HCEC 1CT (cell line): Measurements from ENCODE around the gene OSBPL8.
A peak's percentile ranks its signal among the peaks of the same experiment; 100 is the strongest.
"Not testable (repeated sequence)": the region's sequence is repeated elsewhere in the genome, so short reads cannot be mapped to it uniquely, and the experiment has no call there.

Experiments
- DNase-seq: peaks from one replicate; pipeline ENCODE4 v3.0.0-alpha.2; 2017

The OSBPL8 gene

DNA sequence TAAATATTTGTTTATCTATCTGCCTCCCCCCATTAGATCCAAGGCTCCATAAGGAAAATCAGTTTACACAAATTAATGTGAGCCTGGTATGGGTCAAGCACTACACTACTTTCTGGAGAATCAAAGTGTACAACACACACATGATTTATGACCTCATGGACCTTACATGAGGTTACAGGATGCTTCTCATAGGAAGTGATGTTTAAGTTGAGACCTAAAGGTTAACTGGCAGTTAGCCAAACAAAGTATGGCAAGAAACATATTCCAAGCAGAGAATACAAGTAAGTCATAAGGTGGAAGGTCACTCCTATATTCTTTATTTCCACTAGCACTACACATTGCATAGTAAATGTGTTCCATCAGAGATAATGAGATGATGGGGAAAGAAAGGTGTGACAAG is 39.2 kb downstream of the OSBPL8 start:
- no peak for DNase-seq

DNA sequence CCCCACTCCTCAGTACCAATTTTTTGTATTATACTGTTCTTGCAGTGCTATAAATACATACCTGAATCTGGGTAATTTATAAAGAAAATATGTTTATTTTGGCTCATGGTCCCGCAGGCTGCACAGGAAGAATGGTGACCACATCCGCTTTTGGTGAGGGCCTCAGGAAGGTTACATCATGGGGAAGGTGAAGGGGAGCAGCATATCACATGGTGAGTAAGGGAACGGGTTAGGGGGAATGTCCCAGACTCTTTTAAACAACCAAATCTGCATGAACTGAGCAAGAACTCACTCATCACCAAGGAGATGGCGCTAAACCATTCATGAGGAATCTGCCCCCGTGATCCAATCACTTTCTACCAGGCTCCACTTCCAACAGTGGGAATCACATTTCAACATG is 40.0 kb downstream of the OSBPL8 start:
- DNase-seq, result no peak

DNA sequence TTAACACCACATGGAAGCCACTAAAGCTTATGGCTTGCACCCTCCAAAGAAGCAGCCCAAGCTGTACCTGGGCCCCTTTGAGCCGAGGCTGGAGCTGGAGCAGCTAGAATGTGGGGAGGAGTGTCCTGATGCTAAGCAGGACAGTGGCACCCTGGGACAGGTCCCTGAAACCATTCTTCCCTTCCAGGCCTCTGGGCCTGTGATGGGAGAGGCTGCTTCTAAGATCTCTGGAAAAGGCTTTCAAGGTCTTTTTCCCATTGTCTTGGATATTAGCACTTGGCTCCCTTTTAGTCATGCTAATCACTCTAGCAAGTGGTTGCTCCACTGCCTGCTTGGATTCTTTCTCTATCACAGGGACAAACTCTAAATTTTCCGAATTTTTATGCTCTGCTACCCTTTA is 40.9 kb downstream of the OSBPL8 start:
- DNase-seq, result no peak

DNA sequence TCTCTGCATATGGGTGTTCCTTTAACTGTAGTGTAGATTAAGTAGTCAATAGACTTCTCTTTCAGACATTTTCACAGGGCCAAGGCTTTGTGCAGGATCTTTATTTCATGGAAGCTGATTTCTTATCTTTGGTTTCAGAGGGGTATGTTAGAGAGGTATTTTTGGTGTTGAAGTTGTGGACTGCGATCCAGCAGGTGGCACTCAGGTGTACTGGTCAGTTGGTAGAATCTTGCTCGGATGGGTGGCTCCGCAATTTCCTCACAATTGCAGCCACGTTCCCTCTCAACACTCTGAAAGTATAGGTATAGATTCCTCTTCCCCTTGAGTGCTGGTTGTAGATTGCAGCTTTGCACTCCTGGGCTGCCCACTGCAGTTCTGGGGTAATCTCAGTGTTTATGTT is 44.3 kb downstream of the OSBPL8 start:
- DNase-seq, result no peak

DNA sequence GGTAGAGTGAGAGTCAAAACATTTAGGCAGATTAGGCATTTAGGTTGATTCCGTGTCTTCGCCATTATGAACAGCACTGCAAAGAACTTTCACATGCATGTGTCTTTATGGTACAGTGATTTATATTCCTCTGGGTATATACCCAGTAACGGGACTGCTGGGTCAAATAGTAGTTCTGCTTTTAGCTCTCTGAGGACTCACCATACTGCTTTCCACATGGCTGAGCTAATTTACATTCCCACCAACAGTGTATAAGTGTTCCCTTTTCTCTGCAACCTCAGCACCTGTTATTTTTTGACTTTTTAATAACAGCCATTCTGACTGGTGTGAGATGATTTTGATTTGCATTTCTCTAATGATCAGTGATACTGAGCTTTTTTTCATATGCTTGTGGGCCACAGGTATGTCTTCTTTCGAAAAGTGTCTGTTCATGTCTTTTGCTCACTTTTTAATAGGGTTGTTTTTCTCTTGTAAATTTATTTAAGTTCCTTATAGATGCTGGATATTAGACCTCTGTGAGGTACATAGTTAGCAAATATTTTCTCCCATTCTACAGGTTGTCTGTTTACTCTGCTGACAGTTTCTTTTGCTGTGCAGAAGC is 48.4 kb downstream of the OSBPL8 start:
- DNase-seq, result not testable (repeated sequence)

DNA sequence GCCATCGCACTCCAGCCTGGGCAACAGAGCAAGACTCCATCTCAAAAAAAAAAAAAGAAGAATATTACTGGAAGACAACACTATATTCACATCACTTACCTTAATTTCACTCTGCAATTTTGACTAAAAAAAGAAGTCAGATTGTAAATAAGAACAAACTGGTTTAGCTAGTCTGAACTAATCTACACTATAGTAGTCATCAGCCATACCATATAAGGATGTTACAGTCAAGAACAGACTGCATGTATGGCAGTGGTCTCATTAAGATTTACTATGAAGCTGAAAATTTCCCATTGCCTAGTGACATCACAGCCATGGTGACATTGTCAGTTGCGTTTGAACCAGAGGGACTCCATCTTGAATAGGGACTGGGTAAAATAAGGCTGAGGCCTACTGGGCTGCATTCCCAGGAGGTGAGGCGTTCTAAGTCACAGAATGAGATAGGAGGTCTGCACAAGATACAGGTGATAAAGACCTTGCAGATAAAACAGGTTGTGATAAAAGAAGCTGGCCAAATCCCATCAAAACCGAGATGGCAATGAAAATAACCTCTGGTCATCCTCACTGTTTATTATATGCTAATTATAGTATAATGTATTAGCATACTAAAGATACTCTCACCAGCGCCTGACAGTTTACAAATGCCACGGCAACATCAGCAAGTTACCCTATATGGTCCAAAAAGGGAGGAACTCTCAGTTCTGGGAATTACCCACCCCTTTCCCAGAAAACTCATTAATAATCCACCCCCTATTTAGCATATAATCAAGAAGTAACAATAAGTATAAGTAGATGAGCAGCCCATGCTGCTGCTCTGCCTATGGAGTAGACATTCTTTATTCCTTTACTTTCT is 51.2 kb downstream of the OSBPL8 start:
- DNase-seq, result no peak

DNA sequence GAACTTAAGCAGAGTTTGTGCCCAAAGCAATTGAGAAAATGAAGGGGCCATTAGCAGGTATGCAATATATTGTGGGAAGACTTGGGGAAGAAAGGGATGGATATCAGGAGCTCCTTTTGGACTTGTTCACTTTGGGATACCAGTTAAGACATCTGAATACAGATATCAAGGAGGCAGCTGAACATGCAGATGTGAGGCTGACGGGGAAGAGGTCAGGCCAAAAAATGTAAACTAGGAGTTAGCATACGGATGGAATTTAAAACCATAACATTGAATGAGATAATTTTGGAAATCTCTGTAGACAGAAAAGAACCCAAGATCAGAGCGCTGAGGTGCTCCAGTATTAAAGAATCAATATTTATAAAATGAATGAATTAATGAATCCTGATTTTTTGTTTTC is 53.4 kb downstream of the OSBPL8 start:
- DNase-seq, result no peak

DNA sequence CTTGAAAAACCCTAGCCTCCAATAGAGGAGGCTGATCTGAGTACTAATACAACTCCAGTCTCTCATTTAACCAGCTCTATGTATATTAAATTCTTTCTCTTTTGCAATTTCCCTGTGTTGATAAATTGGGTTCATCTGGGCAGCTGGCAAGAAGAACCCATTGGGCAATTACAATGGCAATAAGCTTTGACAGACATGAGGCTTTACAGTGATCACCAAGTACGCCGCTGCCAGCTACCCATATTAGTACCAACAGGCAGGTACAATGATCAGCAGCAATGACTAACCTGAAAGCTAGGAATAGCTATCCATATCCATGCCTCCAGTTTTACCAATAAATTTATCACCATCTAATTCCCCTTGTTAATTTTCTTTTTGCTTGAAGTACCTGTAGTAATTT is 54.5 kb downstream of the OSBPL8 start:
- no peak for DNase-seq

DNA sequence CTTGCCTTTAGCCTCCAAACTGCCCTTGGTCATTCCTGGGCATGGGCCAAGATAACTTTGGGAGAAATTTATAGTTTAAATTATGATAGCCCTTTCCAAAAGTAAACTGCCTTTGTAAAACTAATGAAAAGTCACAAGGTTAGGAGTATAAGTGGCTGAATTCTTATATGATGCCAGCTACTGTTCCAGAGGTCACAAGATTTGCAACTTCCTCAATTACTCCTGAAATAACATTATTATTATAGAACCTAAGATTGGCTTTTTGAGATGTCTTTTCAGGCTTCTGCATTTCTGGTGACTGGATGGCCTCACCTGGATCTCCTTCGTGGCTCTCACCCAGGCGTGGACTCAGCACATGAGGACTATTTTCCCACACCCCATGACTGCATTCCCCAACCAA is 55.0 kb downstream of the OSBPL8 start:
- no peak for DNase-seq

DNA sequence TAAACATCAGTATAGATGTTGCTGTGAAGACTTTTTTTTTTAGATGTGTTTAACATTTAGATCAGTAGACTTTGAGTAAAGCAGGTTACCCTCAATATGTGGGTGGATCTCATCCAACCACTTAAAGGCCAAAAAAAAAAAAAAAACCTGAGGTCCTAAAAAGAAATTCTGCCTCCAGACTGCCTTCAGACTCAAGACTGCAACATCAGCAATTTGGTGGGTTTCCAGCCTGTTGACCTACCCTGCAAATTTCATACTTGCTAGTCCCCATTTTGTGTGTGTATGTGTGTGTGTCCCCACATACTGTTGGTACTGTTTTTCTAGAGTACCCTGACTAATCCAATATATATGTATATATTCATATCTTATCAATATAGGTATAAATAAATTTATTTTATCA is 55.6 kb downstream of the OSBPL8 start:
- no peak for DNase-seq

DNA sequence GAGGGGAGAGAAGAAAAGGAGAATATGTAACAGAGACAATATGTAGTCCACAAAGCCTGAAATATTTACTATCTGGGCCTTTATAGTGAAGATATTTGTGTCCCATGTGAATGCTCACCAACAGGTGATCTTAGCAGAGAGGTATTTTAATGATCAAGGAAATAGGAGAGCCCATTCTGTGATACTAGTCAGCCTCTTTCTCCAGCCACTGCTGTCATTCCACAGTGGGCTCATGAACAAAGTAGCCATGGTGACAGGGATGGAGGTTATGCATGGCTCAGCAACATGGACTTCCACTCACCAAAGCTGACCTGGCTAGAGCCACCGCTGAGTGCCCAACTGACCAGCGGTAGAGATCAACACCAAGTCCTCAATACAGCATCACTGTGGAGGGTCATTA is 58.2 kb downstream of the OSBPL8 start:
- no peak for DNase-seq

DNA sequence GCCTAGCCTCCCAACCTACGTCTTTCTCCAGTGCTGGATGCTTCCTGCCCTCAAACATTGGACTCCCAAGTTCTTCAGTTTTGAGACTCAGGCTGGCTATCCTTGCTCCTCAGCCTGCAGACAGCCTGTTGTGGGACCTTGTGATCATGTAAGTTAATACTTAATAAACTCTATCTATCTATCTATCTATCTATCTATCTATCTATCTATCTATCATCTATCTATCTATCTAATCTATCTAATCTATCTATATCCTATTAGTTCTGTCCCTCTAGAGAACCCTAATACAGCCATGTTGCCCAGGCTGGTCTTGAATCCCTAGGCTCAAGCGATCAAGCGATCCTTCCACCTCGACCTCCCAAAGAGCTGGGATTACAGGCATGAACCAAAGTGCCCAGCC is 60.4 kb downstream of the OSBPL8 start:
- DNase-seq, result not testable (repeated sequence)

DNA sequence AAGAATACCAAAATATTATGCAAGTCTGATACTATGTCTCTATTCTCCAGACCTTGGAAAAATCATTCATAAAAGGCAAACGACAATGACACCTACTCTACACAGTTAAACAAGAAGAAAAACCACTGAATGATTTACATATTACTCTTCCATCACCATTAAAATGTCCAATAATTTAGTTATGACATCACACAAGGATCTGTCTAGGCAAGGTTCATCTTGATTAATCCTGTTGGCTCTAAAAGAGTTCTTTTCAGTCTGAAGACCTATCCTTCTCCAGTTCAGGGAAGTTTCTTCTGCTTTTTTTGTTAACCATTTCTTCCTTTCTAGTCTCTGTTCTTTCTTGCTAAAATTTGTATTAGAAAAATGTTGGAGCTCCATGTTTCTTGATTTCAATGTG is 64.0 kb downstream of the OSBPL8 start:
- DNase-seq, result no peak

DNA sequence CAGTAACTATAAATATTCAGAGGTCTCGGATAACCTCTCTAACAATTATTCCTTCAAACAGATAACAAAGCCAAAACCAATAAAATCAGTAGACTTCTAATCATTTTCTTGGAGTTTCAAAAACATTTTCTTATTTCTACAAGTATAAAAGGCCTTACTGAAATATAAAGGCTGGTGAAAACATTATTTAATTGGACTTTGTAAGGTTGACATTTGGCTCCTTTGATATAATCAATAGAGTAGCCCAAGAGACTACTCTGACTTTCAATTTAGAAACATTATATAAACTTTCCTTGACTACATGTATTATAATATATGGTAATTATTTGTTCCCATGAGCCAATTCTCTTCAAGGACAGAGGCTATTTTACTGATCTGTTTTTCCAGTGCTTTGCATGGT is 68.3 kb downstream of the OSBPL8 start:
- no peak for DNase-seq

DNA sequence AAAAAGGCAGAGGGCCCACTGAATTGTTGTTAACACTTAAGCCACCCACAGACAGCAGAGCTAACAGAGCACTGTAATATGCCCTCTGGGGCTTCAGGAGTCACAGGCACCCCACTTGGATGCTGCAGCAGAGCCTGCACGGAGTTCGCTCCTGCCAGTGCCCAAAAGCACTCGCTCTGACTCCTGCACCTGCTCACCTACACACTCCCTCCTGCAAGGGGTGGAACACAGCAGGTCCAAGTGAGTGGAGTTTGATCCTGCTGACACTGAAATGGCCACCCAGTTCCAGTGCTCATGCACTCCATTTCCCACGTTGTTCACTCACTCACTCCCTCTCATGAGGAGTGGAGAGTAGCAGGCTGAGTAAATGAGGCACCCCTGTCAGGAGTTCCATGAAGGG is 68.8 kb downstream of the OSBPL8 start:
- no peak for DNase-seq

DNA sequence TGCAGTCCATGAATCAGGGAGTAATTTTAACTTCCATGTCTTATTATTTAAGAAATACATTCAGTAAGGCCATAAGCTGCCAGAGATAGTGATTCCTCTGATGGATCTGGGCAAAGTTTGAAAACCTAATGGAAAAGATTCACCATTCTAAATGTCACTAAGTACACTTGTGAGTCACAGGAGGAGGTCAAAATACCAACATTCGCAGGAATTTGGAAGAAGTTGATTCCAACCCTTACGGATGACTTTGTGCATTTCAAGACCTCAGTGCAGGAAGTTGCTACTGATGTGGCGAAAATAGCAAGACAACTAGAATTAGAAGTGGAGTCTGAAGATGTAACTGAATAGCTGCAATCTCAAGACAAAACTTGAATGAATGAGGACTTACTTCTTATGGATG is 69.8 kb downstream of the OSBPL8 start:
- peak; percentile 23 for DNase-seq

DNA sequence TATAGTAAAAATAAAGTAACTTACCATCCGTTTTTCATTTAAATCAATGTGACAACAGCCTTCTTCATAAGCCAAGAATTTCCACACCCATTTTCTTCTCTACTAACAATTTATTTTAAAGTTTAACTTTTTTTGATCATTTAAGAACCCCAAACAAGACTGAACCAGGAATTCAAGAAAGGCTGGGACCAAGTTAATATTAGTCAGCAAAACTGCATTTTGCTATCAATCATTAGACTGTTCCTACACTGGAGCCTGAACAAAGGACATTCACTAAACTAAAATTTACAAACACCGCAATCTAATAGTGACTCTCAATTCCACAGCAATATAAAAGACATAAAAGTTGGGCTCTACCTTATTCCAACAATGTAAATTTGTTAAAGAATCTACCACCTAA is 73.6 kb downstream of the OSBPL8 start:
- DNase-seq, result no peak

DNA sequence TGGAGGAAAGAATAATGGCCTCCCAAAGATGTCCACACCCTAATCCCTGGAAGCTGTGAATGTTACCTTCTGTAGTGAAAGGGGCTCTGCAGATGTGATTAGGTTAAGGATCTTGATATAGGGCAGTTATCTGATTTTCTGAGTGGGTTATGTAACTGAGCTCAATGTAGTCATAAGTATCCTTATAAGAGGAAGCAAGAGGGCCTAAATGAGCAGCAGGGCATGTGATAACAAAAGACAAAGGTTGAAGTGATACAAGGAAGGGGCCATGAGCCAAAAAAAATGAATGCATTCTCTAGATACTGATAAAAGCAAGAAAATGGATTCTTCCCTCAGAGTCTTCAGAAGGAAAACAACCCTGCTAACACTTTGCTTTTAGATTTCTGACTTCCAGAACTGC is 78.8 kb downstream of the OSBPL8 start:
- DNase-seq, result no peak

DNA sequence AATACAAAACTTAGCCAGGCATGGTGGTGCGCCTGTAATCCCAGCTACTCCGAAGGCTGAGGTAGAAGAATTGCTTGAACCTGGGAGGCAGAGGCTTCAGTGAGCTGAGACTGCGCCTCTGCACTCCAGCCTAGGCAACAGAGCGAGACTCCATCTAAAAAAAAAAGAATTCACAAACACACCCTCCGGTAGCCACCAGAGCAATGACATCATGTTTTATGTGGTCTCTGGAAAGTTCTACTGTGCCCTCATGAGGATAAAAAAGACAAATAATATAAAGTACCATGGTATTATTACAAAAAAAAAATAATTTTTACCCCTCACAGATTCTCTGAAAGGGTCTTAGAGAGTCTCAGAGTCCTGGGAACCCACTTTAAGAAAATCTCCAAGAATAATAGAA is 81.5 kb downstream of the OSBPL8 start:
- DNase-seq, result no peak

DNA sequence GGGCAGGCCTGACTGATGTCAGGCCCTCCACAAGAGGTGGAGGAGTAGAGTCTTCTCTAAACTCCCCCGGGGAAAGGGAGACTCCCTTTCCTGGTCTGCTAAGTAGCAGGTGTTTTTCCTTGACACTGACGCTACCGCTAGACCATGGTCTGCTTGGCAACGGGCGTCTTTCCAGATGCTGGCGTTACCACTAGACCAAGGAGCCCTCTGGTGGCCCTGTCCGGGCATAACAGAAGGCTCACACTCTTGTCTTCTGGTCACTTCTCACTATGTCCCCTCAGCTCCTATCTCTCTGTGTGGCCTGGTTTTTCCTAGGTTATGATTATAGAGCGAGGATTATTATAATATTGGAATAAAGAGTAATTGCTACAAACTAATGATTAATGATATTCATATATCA is 86.7 kb downstream of the OSBPL8 start:
- DNase-seq, result not testable (repeated sequence)

DNA sequence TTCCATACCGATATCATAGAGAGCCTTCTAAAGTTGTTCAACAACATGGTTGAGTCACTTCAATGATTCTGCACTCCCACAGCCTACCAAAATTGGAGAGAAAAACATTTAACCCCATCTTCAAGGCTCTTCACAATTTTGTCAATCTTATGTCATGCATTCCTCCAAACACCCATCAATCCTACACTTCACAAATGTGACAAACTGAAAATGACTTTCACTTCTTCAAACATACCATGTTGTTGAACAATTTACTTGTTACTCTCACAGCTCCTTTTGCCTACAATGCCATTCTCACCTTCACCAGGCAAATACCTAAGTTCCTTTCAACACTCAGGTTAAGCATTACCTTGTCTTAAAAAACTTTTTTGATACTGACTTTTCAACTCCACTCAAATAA is 88.0 kb downstream of the OSBPL8 start:
- DNase-seq, result no peak

DNA sequence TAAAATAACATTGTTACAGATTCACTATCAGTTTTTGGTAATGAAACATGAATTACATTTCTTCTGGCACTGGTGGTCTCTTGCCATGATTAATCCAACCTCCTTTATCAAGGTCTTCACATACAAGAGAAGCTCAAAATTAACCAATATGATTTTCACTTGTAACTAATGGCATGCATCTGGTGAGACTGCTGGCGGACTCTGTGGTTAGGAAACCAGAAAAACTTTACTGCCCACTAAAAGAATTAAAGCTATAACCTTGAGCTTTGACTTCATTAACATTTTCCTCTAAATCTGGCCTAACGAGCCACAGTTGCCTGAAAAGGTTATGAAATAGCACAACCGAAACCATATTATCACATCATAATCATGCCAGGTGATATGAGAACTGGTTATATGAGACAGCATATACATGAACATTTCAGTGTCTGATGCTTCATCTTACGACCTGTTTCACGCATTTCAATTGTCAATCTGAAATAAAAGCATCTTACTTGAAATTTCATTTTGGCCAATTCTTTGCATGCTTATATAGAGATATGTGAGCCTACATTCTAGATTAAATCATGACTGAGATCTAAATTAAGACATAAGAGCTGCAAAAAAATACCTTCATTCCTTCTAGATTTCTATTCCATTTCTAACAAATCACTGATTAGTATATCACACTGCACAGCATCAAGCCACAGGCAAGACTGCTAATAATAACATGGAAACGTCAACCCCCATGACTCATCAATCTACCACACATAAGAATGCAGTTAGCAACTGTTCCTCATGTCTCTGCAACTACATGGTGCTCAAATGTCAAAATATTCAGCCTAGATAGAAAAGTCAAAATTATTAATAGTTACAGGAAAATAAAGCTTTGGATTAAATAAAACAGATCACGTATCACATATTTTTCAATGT is 89.3 kb downstream of the OSBPL8 start:
- DNase-seq, result peak; percentile 89

DNA sequence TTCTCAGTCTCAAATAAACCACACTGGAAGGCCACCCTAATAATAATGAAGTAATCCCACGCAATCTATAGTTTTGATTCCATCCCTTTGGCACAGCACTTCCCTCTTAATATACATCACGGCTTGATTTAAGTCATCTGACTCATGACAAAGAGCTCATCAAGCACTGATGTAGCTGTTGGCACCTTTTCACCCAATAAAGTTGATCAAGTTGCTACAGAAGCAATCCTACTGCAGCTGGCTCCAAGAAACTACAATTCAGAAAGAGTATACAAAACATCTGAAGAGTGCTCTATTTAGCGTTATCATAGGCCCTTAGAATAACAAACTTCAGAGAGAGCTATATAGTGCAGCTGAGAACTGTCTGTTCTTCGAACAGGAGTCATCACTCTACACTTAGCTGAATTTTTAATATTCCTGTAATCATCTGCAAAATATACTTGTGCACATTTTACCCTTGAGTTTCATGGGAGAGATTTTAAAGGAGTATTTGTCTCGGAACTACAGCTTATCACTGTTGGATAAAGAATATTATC is 94.9 kb downstream of the OSBPL8 start:
- DNase-seq, result no peak
